ENCODE results near the gene SCGB1A1.
"Not testable (repeated sequence)": the region's sequence is repeated elsewhere in the genome, so short reads cannot be mapped to it uniquely, and the experiment has no call there.

Gene SCGB1A1, protein sequence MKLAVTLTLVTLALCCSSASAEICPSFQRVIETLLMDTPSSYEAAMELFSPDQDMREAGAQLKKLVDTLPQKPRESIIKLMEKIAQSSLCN

GRCh38 chr11:62418733-62419132 is at the start of gene SCGB1A1:
SCGB1A1 (plus strand) TSS chr11:62419033; CDS start chr11:62419096, 63 bp downstream.
- no peak for DNase-seq (ENCODE audit: low read depth in 3 of 3)

DNA sequence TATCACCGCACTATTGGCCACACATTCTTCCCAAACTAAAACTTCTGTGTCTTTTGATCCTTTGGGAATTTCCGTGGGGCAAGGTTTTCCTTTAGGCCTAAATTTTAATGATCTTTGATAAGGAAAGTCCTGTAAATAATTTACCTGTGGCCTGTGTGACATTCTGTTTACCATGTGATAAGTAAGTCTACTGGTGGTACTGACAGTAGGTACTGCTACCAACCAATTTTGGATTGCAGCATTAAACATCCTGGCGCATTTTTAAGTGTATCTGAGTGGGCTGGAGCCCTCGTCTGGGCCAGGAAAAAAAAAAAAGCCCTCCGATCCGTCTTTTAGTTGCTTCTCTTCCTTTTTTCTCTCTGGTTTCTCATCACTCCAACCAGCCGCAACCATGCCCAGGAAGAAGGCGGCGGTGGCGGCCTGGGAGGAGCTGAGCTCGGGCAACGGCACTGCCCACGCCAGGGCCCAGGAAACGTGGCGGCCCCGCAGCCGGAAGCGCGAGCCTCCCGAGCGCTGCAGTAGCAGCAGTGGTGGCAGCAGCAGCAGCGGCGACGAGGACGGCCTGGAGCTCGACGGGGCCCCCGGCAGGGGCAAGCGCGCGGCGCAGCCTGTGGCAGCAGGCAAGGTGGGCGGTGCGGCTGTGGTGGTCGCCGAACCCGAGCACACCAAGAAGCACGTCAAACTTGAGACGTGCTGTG is 47.9 kb upstream of the SCGB1A1 start:
- DNase-seq (ENCODE audit: low read depth in 3 of 3): peak in 1 of 3 donors; percentile 10

- DNase-seq (ENCODE audit: low read depth in 3 of 3): no peak
Measured at GRCh38 chr11:62372871-62373270, 46.0 kb upstream of the SCGB1A1 start.

GRCh38 chr11:62373464-62374119 is 45.2 kb upstream of the SCGB1A1 start:
- no peak for DNase-seq (ENCODE audit: low read depth in 3 of 3)

- DNase-seq (ENCODE audit: low read depth in 3 of 3): no peak
Measured at GRCh38 chr11:62374801-62375200, 44.0 kb upstream of the SCGB1A1 start.

DNA sequence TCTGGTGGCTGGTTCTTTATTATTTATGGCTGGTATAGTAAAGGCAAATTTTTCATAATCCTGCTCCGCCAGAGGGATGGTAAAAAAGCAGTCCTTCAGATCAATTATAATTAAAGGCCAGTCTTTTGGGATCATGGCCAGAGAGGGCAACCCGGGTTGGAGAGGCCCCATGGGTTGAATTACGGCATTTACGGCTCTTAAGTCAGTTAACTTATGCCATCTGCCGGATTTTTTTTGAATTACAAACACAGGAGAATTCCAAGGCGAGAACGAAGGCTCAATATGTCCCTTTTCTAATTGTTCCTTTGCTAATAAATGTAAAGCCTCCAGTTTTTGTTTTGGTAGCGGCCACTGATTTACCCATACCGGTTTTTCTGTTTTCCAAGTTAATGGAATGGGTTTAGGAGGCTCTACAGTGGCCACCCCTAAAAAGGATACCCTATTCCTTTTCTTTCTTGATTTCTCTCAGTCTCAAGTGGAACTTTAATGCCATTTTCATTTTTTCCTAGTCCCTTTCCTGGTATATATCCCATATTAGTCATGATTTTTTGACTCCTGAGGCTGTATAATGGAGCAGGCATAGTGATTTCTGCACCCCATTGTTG is 40.3 kb upstream of the SCGB1A1 start:
- DNase-seq (ENCODE audit: low read depth in 3 of 3): not testable (repeated sequence)

DNA sequence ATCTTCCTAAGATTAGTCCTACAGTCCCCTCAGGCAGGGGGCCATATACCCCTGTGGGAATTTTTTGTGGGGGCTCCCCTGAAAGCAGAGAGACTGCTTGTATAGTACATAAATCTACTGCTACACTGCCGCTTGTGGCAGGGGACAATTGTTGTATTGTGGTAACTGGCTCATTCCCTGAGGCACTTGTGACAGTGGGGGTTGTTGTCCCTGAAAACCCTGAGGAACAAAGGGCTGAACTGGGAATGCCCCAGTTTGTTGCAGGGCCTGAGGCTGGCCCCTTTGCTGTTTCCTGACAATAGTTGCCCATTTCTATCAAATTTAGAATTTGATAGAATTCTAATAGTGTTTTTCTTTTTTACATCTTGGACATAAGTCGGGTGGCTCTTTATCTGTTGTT is 39.2 kb upstream of the SCGB1A1 start:
- DNase-seq (ENCODE audit: low read depth in 3 of 3): not testable (repeated sequence)

DNA sequence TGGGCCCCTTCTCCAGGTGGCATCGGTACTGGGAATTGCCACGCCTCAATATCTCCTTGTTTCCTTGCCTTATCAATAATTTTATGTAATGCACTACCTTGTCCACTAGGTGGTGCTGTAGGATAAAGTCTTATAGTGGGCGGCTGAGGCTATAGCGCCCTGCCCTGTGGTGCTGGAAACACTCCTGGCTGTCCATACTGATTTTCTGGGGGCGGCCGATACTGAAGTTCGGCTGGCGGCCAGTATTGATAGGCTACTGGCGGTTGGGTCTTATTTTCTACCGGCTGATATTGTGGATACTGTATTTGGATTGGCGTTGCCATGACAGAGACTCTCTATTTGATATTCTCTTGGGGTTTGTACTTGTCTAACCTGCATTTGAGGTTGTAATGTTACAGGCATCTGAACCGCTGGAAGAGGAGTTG is 38.0 kb upstream of the SCGB1A1 start:
- not testable (repeated sequence) for DNase-seq (ENCODE audit: low read depth in 3 of 3)

GRCh38 chr11:62383822-62384221 is 35.0 kb upstream of the SCGB1A1 start:
- DNase-seq (ENCODE audit: low read depth in 3 of 3): no peak

- not testable (repeated sequence) for DNase-seq (ENCODE audit: low read depth in 3 of 3)
Measured at GRCh38 chr11:62386083-62386482, 32.8 kb upstream of the SCGB1A1 start.

GRCh38 chr11:62387381-62387780 is 31.5 kb upstream of the SCGB1A1 start:
- DNase-seq (ENCODE audit: low read depth in 3 of 3): no peak

GRCh38 chr11:62388999-62389398 is 29.8 kb upstream of the SCGB1A1 start:
- no peak for DNase-seq (ENCODE audit: low read depth in 3 of 3)

DNA sequence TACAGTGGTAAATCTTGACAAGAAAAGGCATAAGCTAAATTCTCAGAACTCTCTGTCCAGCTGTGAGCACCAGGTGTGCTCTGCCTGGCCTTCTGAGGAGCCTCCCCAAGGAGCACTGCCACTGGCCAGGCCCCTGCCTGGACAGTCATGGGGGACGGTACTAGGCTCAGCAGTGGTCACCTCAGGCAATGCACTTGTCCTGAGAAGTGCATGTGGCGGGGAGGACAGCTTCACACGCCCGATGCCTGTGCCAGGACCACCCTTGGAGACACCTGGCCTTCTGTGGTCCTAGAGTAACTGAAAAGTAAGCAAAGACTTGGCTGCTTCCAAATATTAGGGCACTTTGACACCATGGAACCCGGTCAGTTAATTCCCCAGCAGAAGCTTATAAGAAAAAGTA is 28.6 kb upstream of the SCGB1A1 start:
- no peak for DNase-seq (ENCODE audit: low read depth in 3 of 3)

GRCh38 chr11:62390722-62391121 is 28.1 kb upstream of the SCGB1A1 start:
- DNase-seq (ENCODE audit: low read depth in 3 of 3): no peak

DNA sequence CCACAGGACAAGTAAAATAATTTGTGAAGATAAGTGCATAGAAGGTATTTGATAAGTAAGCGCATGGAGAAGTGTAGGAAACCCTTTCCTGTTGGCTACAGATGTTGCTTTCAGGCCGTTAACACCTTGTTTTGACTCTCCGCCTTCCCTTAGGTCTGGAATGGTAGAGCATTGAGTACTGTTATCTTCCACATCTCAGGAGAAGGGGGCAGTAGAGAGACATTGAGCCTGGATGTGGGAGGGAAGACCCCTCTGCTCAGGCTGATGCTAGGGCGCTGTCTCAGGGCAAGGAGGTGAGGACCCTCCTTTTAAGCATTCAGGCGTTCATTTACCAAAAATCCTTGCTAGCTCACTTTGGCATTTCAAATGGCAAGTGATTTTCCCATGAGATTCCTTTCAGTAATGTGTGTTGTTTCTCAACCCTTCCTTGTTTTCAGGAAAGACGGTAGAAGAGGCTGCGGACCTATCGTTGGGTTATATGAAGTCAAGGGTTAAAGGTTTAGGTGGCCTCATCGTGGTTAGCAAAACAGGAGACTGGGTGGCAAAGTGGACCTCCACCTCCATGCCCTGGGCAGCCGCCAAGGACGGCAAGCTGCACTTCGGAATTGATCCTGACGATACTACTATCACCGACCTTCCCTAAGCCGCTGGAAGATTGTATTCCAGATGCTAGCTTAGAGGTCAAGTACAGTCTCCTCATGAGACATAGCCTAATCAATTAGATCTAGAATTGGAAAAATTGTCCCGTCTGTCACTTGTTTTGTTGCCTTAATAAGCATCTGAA is 27.0 kb upstream of the SCGB1A1 start:
- no peak for DNase-seq (ENCODE audit: low read depth in 3 of 3)

DNA sequence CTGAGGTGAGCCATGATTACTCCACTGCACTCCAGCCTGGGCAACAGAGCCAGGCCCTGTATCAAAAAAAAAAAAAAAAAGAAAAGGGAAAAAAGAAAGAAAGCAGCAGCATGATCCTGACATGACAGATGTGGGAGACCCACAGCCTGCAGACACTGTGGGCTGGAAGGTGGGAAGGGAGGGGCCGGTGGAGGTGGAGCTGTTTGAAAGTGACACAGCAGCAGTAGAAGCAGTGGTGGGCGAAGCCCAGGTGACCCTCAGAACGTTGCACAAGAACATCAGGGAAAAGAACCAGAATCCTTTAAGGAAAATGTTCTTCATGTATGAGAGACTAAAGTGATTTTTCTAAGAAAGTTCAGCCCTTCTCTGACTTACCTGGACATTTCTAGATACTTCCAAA is 26.3 kb upstream of the SCGB1A1 start:
- no peak for DNase-seq (ENCODE audit: low read depth in 3 of 3)

DNA sequence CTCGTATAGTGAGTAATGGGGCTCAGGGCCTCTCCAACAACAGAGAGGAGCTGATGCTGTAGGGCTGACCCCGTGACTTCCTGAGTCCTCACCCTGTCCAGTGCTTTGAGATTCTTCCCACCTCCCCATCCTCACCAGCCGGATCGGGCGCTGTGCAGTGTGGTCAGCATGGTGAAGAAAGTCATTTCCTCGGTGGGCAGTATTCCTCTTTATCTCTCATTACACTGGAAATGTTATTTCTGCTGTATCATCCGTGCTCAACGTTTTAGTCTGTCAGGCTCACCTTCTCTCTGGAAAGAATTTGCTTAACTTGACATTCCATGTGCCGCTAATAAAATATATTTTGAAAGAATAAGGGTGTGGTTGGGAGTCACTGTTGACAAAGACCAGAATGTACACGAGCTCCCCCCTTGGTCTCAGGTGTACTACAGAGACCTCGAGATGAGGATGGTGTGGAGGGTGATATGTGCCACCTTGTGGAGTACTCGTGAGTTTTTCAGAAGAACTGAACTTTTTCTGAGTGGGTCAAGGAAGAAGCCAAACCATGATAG is 25.7 kb upstream of the SCGB1A1 start:
- no peak for DNase-seq (ENCODE audit: low read depth in 3 of 3)

DNA sequence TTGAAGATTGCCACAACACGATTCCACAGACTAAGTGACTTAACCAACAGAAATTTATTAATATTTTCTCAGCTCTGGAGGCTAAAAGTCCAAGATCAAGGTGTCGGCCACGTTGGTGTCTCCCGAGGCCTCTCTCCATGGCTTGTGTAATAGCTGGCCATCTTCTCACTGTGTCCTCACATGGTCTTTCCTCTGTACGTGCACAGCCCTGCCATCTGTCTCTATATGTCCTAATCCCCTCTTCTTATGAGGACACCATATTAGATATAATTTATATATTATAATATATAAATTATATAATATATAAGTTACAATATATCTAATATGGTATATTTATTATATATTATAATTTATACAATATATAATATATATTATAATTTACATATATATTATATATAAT is 25.1 kb upstream of the SCGB1A1 start:
- no peak for DNase-seq (ENCODE audit: low read depth in 3 of 3)

DNA sequence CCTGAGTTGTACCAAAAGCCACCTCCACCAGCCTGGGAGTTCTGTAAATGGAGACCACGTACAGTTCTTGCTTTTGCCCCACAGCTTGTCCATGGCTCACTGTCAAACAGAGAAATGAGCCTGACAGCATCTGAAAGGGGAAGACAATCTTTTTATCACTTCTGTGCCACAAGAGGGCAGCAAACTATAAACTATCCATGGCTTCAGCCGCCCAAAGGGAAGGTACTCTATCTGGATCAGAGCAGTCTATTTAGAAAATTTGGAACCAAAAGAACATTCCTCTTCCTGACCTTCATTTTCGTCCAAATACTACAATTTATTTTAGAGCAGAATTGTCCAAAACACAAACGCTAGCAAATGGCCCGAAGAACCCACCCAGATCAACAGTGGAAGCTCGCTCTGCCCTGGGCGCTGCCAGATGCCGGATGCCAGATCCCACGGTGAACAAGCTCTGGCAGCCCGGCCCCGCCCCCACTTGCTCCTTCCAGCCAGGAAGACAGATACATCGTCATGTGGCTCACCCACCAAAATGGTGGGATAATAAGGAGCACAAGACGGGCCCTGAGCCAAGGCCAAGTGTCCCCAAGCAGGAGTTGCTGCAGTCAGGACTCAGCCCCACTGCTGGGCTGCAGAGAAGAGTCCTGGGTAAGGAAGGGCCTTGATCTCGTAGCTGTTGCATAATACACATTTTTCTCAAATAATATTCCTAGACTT is 23.9 kb upstream of the SCGB1A1 start:
- peak in 1 of 3 donors; percentile 37 for DNase-seq (ENCODE audit: low read depth in 3 of 3)

DNA sequence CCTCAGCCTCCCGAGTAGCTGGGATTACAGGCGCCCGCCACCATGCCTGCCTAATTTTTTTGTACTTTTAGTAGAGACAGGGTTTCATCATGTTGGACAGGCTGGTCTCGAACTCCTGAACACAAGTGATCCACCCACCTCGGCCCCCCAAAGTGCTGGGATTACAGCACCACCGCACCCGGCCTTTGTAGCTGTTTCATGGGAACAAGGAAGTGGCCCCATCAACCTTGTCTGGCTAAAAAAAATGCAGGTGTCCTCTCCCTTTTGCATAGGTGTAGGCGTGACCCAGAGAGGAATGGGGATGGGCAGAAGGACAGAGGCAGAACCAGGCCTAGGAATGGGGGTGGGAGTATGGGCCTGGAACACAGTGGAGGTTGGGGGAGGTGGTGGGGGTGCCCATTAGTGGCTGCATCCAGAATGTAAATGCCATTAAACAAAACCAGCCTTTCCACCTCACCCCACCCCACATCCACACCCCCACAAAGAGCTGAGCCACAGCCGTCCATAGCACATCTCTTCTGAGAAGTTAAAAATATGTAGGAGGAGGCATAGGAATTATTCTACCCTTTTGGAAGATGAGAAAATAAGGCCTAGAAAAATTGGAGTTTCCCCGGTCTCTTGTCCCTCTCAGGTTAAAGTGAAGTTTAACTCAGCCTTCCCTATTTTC is 22.8 kb upstream of the SCGB1A1 start:
- no peak for DNase-seq (ENCODE audit: low read depth in 3 of 3)
